ENCODE measurements around the gene LARGE1. TPM values are rescaled to one million over a fixed set of nuclear protein-coding genes. Genes with fewer than 3 reads are reported as not detected.

The LARGE1 gene
- total RNA-seq, 1 experiment from 2014 or later, result 1.0 TPM

DNA sequence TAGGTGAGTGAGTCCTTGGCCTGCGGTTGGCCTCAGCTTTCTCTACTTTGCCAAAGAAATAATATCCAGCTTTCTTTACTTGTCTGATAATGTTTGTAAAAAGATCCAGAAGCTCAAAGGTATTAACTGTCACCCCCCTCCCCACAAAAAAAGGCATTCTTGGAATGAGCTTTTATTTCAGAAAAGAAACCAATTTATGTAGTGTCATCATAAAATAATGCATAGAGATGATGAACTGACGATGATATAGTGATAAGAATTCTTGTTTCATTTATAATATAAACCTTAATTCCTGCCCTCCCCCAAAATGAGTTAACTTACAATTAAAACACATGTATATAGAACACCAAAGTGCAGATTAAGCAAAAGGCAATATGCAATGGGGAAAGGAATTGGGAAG, 191.4 kb downstream of the LARGE1 start:
- DNase-seq (ENCODE audit: low read depth), result no peak

DNA sequence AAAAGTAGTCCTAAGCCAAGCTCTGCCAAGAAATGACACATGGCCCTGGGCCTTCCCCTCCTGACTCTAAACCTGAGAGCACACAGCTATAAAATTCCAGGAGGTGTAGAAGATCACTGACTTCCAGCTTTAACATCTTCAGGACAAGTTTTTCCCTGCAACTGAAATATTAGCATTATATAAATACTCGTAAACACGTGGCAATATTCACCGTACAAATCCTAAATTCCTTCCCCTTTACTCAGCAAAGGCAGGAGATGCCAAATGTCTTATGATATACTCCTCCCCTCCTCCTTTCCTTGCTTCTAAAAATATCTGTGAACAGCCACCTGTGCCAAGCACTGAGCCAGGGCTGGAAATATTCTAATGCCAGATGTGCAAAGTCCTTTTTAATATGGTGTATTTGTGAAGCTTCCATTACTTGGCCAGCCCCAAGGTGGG, 194.0 kb downstream of the LARGE1 start:
- peak; percentile 1 for DNase-seq (ENCODE audit: low read depth)

DNA sequence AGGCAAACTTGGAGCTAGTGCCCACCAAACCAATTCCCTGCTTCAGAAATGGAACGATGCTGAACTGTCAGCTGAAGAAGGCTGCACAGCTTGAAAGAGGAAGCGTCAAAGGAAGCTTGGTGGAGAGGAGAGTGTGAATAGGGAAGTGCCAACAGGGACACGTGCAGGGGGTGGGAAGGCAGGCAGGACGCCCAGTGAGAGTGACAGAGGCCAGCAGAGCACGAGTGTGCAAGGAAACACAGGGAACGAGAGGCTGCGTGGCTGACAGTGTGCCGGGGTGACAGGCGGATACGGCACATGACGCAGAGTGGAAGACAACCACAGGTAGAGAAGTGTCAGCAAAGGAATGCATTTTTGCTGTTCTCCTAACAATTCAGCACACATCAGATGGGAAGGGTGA, 196.4 kb downstream of the LARGE1 start:
- DNase-seq (ENCODE audit: low read depth), result no peak

DNA sequence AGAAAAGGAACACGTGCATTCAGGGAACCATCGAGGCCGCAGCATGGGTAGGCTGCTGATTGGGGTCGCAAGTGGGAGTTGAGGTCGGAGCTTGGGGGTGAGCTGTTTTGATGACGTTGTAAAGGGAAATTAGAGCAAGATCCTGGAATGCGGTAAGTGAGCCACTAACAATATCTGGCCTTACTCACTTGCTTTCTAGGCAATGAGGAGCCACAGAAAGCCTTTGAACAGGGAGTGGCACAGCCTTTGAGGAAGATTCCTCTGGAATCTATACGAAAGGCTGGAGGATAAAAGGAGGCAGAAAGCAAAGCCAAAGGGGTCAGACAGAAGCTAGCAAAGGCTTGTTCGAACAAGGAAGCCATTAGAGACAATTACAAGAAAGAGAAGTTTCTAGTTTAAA, 197.5 kb downstream of the LARGE1 start:
- no peak for DNase-seq (ENCODE audit: low read depth)

DNA sequence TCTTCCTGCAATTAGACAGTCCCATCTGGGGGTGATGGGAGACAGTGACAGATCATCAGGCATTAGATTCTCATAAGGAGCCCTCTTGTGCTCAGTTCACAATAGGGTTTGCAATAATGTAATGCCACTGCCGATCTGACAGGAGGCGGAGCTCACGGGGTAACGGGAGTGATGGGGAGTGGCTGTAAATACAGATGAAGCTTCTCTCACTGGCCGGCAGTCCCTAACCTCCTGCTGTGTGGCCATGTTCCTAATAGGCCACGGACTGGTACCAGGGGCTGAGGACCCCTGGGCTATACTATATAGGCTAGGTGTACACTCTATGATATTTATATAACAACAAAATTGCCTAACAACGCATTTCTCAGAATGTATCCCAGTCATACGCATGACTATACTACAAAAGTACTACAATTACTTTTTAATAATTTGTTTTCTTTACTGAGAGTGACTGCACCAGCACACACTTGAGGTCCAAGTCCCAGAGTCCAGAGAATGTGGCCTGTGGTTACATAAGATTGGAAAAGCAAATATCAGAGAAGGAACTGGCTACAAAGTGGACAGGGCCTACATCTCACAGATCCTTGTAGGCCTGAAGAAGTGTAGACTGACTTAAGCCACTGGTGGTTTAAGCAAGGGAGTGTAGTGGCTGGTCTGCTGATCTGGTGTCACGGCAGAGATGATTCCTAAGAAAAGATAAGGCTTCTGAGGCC, 200.0 kb downstream of the LARGE1 start:
- DNase-seq (ENCODE audit: low read depth), result no peak

DNA sequence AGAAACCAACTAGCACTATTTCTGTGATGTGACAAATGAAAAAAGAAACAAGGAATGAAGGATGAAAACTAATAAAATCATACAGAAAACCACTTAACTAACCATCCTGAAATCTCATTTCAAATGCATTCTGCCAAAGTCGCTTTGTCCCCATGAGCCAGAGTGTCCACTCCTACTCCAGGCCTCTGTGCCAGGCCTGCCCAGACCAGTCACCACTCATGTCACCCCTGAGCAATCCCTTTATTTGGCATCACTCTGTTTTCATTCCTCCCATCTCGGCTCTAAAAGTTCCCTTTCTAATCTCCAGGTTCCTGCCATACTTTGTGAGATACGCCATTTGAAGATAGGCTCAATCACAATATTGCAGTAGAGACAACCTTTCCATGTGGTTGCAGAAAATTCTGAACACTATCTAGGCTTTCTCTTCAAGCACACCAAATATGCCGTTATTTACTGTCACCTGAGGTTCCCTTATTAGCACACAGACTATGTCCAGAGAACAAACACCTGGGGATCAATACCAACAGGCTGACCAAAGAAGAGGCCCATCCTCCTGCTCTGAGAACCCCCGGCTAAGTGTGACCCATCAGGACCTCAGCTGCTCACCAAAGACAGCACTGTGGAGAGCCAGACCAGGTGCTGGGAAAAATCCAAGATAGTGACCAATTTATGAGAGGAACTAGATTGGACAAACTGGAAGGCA, 202.4 kb downstream of the LARGE1 start:
- DNase-seq (ENCODE audit: low read depth), result no peak

DNA sequence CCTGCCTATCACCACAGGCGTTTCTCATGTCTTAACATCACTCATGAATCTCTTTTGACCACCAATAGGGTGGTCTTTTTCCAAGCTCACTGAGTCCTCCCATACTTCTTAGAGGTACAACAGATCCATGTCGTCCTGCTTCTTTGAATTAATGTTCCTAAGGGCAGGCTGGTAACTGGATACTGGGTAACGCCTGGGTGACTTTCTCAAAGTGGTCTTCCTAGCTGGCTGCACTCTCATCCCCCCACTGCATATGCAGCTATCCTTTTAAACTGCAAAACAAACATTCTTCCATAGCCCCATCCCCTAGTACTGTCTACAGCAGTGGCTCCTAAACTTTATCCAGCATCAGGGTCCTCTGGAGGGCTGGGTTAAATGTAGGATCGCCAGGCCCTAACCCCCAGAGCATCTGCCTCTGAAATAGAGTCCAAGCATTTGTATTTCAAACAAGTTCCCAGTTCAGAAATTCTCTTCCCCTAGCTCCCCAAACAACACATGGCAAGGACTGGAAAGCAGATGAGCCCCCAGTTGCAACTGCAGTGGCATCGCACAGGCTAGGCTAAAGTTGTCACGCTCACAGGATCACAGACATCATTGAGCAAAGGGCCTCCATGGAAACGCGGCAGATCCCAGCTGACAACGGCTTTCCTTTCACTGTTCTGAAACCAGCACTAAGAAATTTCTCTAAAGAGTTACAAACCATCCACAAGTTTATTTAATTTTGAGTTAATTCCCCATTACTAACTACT, 204.9 kb downstream of the LARGE1 start:
- DNase-seq (ENCODE audit: low read depth), result no peak

DNA sequence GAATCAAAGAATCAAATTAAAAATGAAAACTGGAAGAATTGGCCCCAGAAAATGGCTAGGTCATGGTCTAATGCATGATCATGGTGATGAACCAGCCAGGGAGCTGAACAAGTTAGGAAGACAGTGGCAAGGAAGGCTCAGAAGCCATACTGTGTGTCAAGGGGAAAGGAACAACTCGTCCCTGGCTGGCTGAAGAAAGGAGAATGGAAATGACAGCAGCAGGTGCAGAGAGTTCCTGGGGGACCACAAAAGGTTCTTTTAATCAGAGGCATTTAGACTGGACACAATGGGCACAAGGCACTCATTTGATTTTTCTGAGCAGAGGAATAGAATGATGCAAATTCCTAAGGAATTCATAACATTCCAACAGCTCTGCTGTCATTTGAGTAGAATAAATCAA, 209.9 kb downstream of the LARGE1 start:
- no peak for DNase-seq (ENCODE audit: low read depth)

DNA sequence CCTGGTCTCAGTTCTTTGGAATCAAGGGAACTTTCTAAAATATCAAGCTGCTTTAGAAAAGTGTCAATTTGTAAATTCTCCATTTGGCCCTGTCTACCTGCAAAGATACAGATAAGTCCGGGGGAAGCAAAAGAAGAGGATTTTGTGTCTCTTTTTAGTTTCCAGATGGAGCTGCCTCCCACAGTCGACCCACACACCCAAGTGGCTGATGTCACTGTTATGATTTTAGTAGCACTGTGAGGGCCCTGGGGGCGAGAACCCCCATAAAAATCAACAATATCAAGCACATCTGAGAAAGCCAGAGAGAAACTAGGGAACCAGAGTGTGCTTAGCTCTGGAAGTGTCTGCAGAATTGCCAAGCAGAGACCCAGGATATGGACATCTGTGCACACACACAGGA, 212.7 kb downstream of the LARGE1 start:
- DNase-seq (ENCODE audit: low read depth), result no peak

DNA sequence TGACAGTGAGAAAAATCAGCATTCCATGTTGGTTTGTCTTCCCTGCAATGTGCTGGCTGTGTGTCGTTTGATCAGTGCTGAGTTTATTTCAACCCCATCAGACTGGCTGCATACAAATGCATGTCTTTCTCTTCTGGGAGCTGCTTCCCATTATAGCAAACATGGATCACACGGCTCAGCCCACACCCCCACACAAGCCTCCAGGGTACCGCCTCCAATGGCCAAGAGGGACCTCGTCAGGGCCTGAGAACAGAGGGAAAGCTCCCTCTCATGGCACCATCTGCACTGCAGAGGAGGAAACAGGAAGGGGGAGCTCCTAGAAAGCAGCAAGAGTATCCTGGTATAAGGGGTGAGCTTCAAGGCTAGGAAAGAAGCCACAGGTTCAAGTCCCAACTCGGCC, 214.2 kb downstream of the LARGE1 start:
- no peak for DNase-seq (ENCODE audit: low read depth)

DNA sequence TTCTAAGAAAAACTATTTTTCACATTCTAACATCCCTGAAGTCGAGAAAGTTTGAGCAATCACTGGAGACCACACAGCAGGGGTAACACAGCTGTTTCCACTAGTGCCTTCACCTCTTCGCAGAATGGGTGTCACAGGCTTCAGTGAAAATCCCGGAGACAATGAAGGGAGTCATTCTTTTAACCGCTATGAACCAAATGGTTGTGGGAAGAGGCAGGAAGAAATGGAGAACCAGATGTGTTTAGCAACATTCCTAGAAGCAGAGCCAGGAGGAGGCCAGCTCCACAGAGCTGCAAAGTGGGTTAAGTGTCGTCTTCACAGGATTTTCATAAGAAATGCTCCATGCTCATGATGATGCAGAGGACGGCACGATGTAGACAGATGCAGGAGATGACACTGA, 221.1 kb downstream of the LARGE1 start:
- DNase-seq (ENCODE audit: low read depth), result no peak

DNA sequence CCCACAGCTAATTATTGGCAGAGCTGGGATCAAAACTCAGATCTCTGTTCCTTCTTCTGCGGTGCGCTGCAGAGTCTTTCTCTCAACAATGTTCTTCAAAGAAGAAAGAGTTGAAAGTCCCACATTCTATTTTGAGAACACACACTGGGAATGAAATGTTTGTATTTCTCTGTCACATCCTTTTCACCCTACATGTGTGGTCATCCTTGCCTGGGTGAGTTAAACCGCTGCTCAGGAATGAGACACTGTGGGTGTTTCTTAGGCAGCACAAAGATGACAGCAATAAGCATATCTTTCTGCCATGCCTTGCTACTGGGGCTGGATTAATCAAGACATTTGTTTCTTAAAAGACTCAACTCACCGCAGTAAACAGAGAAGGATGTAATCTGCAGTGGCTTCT, 222.6 kb downstream of the LARGE1 start:
- no peak for DNase-seq (ENCODE audit: low read depth)

DNA sequence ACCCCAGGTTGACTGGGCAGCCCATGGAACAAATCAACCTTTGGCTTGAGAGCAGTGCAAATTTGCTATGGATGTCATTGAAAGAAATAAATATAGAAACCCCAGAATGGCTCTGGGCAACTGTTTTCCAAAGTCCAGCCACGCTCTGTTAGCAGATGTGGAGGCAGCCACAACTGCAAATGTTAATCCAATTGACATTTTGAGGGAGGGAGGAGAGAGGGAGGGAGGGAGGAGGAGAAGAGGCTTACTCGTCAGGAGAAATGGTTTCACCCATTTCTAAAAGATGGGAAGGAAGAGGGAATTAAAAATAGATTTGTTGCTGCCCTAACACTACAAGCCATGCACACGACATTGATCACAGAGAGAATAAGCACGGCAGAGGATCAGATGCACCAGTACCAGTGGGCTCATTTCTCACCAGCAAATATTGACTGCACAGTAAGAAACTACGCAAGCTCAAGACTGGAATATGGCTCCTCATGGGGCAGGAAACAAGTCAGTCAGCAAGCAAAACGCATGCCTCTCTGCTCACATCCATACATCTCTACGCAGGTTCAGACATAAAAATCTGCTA, 229.1 kb downstream of the LARGE1 start:
- no peak for DNase-seq (ENCODE audit: low read depth)

DNA sequence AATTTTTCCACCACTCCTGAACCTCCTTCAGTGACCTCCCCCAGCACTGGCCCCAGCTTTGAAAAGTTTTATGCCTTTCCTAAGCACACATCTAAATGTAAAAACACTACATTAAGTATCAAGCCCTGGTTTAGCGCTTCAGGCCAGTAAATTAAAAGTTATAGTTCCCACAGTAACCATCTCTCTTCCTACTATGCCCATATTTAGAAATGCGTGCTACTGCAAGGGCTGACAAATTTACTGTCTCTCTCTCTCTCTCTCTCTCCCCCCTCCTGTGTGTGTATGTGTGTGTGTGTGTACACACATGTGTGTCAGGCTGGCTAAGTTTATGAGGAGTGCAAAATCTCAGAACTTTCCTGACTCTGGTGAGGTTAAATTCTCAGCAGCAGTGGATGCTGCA, 231.4 kb downstream of the LARGE1 start:
- DNase-seq (ENCODE audit: low read depth), result no peak

DNA sequence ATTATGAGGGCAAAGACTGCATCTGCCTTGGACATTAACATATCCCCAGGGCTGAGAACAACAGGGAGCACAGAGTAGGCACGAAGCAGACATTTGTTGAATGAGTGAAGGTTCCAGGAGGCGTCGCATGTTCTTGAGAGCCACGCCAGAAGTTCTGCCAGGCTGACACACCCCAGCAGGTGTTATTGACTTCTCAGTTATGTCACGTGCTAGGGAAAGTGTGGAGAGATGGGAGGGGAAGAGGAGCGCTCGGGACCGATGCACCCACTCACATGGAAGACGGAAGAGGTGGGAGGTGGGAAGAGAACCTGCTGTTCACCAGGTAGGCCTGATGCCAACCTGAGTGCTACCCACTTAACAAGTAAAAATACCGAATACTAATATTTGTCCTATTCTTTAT, 232.8 kb downstream of the LARGE1 start:
- no peak for DNase-seq (ENCODE audit: low read depth)

DNA sequence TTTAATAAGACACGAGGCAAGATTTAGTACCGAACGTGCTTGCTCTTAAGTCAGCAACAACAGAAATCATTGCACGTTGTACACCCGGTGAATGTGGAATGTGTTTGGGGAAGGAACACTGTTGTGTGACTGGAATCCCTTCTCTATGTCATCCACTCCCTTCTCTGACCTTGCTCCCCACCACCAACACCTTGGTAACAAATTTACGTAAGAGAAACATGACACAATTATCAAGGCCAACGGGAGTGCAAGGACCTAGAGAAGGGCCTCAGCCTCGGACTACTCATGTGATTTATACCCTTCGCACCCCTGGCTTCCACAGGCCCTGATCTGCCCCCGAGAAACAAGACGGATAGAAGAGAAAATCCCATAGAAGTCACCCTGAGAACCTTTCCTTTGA, 236.2 kb downstream of the LARGE1 start:
- no peak for DNase-seq (ENCODE audit: low read depth)

DNA sequence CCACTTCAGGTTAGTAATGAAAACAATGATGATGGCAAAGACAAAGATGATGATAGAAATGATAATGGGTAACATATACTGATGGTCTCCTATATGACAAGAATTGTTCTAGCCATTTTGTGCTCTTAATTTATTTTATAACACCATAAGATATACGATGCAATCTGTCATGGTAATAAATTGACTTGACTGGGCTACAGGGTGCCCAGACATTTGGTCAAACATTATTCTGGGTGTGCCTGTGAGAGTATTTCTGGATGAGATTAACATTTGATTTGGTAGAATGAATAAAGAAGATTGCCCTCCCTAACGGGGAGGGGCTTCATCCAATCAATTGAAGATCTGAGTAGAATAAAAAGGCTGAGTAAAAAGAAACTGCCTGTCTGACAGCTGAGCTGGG, 237.3 kb downstream of the LARGE1 start:
- DNase-seq (ENCODE audit: low read depth), result no peak

DNA sequence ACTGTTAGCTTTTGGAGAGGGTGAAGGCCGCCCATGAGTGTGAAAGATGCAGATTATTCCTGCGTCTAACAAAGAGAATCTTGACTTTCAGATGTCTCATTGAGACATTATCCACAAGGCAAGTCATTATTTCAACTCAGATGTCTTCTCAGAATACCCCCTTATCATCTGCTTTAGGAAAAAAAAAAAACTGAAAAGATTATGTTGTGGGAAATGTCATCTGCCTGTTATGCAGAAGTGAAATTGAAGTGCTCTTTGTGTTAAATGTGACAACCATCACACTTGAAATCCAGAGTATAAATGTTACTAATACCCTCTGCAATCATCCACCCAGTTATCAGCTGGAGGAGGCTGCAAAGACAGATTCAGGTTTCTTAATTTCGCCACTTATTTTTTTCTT, 239.6 kb downstream of the LARGE1 start:
- DNase-seq (ENCODE audit: low read depth), result no peak

DNA sequence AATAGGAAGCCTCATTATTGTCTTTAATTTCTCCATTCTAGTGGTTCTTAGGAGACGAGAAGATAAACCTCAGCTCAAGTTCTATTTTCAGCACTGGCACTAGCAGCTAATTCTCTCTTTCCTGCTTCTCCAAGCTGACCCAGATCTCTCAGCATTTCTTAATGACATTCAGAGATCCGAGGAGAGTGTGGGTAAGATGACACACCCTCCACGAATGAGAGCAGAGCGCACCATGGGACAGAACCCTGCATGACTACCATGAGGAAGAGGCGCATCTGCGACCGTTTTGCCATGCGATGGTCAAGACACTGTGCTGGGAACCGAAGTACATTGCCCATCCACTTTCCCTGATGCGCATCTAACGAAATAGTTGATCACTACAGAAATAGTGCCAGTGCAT, 241.8 kb downstream of the LARGE1 start:
- DNase-seq (ENCODE audit: low read depth), result no peak

DNA sequence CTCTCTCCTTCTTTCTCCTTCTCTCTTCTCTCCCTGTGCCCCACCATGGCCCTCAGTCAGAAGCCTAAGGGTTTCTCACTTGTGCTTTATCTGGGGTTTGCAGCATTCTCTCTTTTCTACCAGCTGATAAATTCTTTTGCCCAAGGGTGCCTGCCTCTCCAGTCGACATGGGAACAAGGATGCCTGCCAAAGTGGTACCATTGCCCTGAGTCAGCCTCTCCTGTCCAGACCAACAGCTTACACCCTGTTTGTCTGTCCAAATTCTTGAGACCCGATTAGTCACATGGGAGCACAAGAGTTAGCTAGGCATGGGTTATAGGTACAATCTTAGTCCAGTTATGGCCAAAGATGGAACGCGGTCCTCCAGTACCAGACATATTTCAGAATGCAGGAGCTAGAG, 242.7 kb downstream of the LARGE1 start:
- DNase-seq (ENCODE audit: low read depth), result no peak

DNA sequence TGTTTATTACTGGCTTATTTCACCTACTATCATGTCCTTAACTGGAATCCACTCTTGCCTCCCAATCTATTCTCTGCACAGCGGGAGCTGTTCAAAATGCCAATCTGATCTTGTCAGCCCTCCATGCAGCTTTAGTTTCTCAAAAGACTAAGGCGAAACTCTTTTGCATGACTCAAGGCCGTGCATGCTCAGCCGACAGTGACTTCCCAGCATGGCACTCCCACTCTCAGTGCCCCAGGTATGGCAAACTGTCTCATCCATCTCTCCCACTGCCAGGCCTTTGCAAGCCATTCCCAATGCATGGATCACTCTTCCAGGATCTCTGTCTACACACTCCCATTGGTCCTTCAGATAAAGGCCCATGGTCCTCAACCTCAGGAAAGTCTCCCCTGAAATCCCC, 245.9 kb downstream of the LARGE1 start:
- no peak for DNase-seq (ENCODE audit: low read depth)

DNA sequence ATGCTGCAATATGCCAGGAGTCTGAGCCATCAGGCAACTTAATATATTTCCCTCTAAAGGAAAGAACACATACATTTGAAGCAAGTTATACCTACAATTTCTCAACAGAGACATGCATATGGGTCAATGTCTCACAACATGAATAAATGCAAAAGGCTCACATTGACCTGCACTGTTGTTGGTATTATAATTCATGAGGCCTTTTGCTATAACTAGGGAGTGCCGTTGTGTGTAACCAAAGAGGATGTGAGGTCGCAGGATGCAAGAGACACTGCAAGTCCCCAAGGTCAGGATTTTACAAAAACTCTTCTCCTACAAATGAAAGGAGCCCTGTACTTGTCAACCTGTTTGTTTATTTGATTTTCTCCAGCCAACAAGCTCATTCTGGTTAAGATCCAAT, 250.5 kb downstream of the LARGE1 start:
- no peak for DNase-seq (ENCODE audit: low read depth)
